Liver (tissue), 3 donors: Measurements from ENCODE around the gene ADGRG1.

Experiments used
- EGR1 ChIP-seq, 2 donors: IDR thresholded peaks; 2 replicates each; pipeline ENCODE4 v1.6.1; 2016 to 2018; ENCODE audit warnings: antibody characterized with exemption in 2 of 2, low read depth in 2 of 2
- FOXA1 ChIP-seq: IDR thresholded peaks from 2 replicates; pipeline ENCODE4 v1.6.1; 2016; ENCODE audit warnings: antibody characterized with exemption
- HNF4G ChIP-seq: IDR thresholded peaks from 2 replicates; pipeline ENCODE4 v1.6.1; 2016; ENCODE audit warnings: antibody characterized with exemption
- JUND ChIP-seq, 2 donors: IDR thresholded peaks; 2 replicates each; pipeline ENCODE4 v1.6.1; 2016; ENCODE audit warnings: antibody characterized with exemption in 2 of 2
- RAD21 ChIP-seq, 2 donors: IDR thresholded peaks; 2 replicates each; pipeline ENCODE4 v1.6.1; 2016; ENCODE audit warnings: antibody characterized with exemption in 2 of 2, mild to moderate bottlenecking in 2 of 2
- REST ChIP-seq: IDR thresholded peaks from 2 replicates; pipeline ENCODE4 v1.6.1; 2016; ENCODE audit warnings: antibody characterized with exemption, mild to moderate bottlenecking
- TAF1 ChIP-seq: conservative IDR thresholded peaks from 2 replicates; pipeline ENCODE4 v1.6.1; 2016; ENCODE audit warnings: antibody characterized with exemption, mild to moderate bottlenecking
- TF ChIP-seq, protein P1 (sequence below): fragments of 150-350 bp; IDR thresholded peaks from 2 replicates; pipeline ENCODE4 v1.5.1; 2017; ENCODE audit warnings: improper control_type of control experiment, low read depth, low read length; ENCODE audit not compliant: missing input control
- donor health status: healthy.
- donor health status: healthy.

GRCh38 chr16:57645691-57646387 lies 17.4 kb downstream of the ADGRG1 start:
- TF ChIP-seq, protein P1, sequence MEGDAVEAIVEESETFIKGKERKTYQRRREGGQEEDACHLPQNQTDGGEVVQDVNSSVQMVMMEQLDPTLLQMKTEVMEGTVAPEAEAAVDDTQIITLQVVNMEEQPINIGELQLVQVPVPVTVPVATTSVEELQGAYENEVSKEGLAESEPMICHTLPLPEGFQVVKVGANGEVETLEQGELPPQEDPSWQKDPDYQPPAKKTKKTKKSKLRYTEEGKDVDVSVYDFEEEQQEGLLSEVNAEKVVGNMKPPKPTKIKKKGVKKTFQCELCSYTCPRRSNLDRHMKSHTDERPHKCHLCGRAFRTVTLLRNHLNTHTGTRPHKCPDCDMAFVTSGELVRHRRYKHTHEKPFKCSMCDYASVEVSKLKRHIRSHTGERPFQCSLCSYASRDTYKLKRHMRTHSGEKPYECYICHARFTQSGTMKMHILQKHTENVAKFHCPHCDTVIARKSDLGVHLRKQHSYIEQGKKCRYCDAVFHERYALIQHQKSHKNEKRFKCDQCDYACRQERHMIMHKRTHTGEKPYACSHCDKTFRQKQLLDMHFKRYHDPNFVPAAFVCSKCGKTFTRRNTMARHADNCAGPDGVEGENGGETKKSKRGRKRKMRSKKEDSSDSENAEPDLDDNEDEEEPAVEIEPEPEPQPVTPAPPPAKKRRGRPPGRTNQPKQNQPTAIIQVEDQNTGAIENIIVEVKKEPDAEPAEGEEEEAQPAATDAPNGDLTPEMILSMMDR: no peak
- no peak for TF ChIP-seq FOXA1
- no peak for TF ChIP-seq RAD21 (IDR thresholded peaks at IDR 0.05)
- TF ChIP-seq REST: no peak
- no peak for TF ChIP-seq EGR1 (IDR thresholded peaks at IDR 0.05; ENCODE audit: low read depth in 2 of 2)
- TF ChIP-seq JUND (IDR thresholded peaks at IDR 0.05): no peak
- no peak for TF ChIP-seq TAF1
- TF ChIP-seq HNF4G: no peak
